K562 (cell line): ENCODE results near the gene FRMPD1. TPM values are rescaled to one million over a fixed set of nuclear protein-coding genes. Genes with fewer than 3 reads are reported as not detected.
A peak's percentile ranks its signal among the peaks of the same experiment; 100 is the strongest.

Experiments used
- CHD2 ChIP-seq: IDR thresholded peaks from 2 replicates; pipeline ENCODE4 v1.6.1; 2011; ENCODE audit warnings: low read depth, low read length
- FOXJ2 ChIP-seq: fragments of 200-800 bp; sonication (Bioruptor generic); IDR thresholded peaks from 2 replicates; pipeline ENCODE4 v1.6.1; 2016; ENCODE audit warnings: missing genetic modification characterization, missing compliant biosample characterization
- IFI16 ChIP-seq: fragments of 250-450 bp; sonication (Bioruptor Pico); IDR thresholded peaks from 2 replicates; pipeline ENCODE4 v2.1.2; 2022; ENCODE audit warnings: mild to moderate bottlenecking, inconsistent platforms
- KDM4B ChIP-seq, 2 experiments: fragments of 450-650 bp in 1 of 2; sonication (generic) in 1 of 2; IDR thresholded peaks; 2 replicates each; pipeline ENCODE4 v1.6.1; 2016 to 2017; ENCODE audit warnings: borderline replicate concordance in 2 of 2, antibody characterized with exemption in 1 of 2, low read depth in 1 of 2, mild to moderate bottlenecking in 1 of 2
- SP2 ChIP-seq: IDR thresholded peaks from 2 replicates; pipeline ENCODE4 v1.6.1; 2011; ENCODE audit warnings: mild to moderate bottlenecking, low read depth, low read length, moderate library complexity; ENCODE audit not compliant: poor library complexity, severe bottlenecking; ENCODE audit errors: extremely low read depth
- TAF7 ChIP-seq: fragments of 450-650 bp; IDR thresholded peaks from 2 replicates; pipeline ENCODE4 v1.6.1; 2016; ENCODE audit warnings: missing genetic modification characterization, missing compliant biosample characterization
- ZNF785 ChIP-seq: fragments of 250-450 bp; sonication (Bioruptor Pico); IDR thresholded peaks from 2 replicates; pipeline ENCODE4 v1.4.0; 2020; ENCODE audit warnings: mild to moderate bottlenecking
- polyA plus RNA-seq, 8 experiments: library from polyadenylated mRNA; depleted of rRNA in 4 of 8; stranded (reverse) in 5 of 8; unstranded in 3 of 8; fragments of >200 nt; fragmentation: Nextera tagmentation in 2 of 8; fragmentation: Illumina TruSeq in 1 of 8; extraction: Ambion mirVana in 2 of 8; extraction: Trizol in 1 of 8; gene quantifications; 2 replicates each; pipeline versions ENCODE4 v1.2.1 to v1.2.3, GENCODE V29; 2011 to 2014; ENCODE audit warnings: inconsistent platforms in 1 of 8, missing spikeins in 1 of 8
- total RNA-seq, 7 experiments: library from RNA; depleted of rRNA in 6 of 7; stranded (reverse); fragments of >200 nt in 6 of 7; fragmentation: Illumina TruSeq in 2 of 7; extraction: Trizol in 2 of 7; gene quantifications; 2 replicates each; pipeline versions ENCODE4 v1.2.1 to v1.2.3, GENCODE V29; 2011 to 2021; ENCODE audit warnings: low replicate concordance in 1 of 7
- TF ChIP-seq, protein P1 (sequence below): IDR thresholded peaks from 2 replicates; pipeline ENCODE4 v1.6.1; 2011; ENCODE audit warnings: borderline replicate concordance, low read depth, mild to moderate bottlenecking, moderate library complexity, low read length; ENCODE audit not compliant: insufficient read depth, poor library complexity, severe bottlenecking
- TF ChIP-seq, protein P2 (sequence below), 2 experiments: IDR thresholded peaks; 2 replicates each; pipeline ENCODE4 v1.6.1; 2011; ENCODE audit warnings: borderline replicate concordance in 1 of 2, control low read depth in 1 of 2, low read depth in 1 of 2, low read length in 1 of 2, mild to moderate bottlenecking in 1 of 2, mixed read lengths in 1 of 2, moderate library complexity in 1 of 2; ENCODE audit not compliant: insufficient read depth in 1 of 2, insufficient read length in 1 of 2, poor library complexity in 1 of 2, severe bottlenecking in 1 of 2; ENCODE audit errors: extremely low read depth in 1 of 2
- TF ChIP-seq, protein P3 (sequence below): fragments of 450-650 bp; IDR thresholded peaks from 2 replicates; pipeline ENCODE4 v1.6.1; 2018; ENCODE audit warnings: mild to moderate bottlenecking, low read depth; ENCODE audit not compliant: partially characterized antibody
- TF ChIP-seq, protein P4 (sequence below): sonication (generic); formaldehyde crosslinking; IDR thresholded peaks from 2 replicates; pipeline ENCODE4 v1.8.0; 2022; ENCODE audit warnings: missing genetic modification reagents, mild to moderate bottlenecking, borderline replicate concordance

FRMPD1 gene
- total and polyA plus RNA-seq, 9 of the 15 experiments (the other 6 are each of a cell fraction or from before 2014, with no cell fraction given), result not detected

DNA sequence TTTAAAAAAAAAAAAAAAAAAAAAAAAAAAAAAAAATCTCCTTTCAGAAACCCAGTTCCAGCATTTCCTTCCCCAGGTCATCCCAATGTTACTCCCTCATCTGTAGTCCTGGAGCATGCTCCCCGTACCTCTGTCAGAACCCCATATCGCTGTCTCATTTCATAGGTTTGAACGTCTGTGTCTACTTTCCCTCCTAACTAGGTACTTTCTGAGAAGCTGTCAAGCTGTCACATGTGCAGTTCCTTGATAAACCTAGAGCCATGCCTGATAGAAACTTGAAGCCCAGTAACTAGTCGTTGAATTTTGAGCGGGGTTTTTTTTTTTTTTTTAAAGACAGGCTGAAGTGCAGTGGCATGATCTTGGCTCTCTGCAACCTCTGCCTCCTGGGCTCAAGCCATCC is 118.6 kb downstream of the FRMPD1 start (continued):
- TF ChIP-seq, protein P1, sequence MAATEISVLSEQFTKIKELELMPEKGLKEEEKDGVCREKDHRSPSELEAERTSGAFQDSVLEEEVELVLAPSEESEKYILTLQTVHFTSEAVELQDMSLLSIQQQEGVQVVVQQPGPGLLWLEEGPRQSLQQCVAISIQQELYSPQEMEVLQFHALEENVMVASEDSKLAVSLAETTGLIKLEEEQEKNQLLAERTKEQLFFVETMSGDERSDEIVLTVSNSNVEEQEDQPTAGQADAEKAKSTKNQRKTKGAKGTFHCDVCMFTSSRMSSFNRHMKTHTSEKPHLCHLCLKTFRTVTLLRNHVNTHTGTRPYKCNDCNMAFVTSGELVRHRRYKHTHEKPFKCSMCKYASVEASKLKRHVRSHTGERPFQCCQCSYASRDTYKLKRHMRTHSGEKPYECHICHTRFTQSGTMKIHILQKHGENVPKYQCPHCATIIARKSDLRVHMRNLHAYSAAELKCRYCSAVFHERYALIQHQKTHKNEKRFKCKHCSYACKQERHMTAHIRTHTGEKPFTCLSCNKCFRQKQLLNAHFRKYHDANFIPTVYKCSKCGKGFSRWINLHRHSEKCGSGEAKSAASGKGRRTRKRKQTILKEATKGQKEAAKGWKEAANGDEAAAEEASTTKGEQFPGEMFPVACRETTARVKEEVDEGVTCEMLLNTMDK, result no peak
- TF ChIP-seq ZNF785 (CRISPR knock-in tag) (no peak), SP2 (no peak), TAF7 (no peak), CHD2 (no peak), IFI16 (no peak), FOXJ2 (tag) (no peak), KDM4B (IDR thresholded peaks at IDR 0.05; ENCODE audit: borderline replicate concordance in 2 of 2, low read depth in 1 of 2) (no peak)
- TF ChIP-seq, protein P2, sequence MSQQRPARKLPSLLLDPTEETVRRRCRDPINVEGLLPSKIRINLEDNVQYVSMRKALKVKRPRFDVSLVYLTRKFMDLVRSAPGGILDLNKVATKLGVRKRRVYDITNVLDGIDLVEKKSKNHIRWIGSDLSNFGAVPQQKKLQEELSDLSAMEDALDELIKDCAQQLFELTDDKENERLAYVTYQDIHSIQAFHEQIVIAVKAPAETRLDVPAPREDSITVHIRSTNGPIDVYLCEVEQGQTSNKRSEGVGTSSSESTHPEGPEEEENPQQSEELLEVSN (IDR thresholded peaks at IDR 0.05; ENCODE audit: borderline replicate concordance in 1 of 2, extremely low read depth in 1 of 2, insufficient read depth in 1 of 2, insufficient read length in 1 of 2, low read depth in 1 of 2, low read length in 1 of 2, poor library complexity in 1 of 2, severe bottlenecking in 1 of 2), result peak; percentile 86 to 94
- TF ChIP-seq, protein P3, sequence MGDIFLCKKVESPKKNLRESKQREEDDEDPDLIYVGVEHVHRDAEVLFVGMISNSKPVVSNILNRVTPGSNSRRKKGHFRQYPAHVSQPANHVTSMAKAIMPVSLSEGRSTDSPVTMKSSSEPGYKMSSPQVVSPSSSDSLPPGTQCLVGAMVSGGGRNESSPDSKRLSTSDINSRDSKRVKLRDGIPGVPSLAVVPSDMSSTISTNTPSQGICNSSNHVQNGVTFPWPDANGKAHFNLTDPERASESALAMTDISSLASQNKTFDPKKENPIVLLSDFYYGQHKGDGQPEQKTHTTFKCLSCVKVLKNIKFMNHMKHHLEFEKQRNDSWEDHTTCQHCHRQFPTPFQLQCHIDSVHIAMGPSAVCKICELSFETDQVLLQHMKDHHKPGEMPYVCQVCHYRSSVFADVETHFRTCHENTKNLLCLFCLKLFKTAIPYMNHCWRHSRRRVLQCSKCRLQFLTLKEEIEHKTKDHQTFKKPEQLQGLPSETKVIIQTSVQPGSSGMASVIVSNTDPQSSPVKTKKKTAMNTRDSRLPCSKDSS, result no peak
- TF ChIP-seq, protein P4, sequence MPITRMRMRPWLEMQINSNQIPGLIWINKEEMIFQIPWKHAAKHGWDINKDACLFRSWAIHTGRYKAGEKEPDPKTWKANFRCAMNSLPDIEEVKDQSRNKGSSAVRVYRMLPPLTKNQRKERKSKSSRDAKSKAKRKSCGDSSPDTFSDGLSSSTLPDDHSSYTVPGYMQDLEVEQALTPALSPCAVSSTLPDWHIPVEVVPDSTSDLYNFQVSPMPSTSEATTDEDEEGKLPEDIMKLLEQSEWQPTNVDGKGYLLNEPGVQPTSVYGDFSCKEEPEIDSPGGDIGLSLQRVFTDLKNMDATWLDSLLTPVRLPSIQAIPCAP (CRISPR knock-in tag), result no peak
